Liver (tissue), 3 donors: ENCODE data around the gene DDX52.

Experiments used
- GABPA ChIP-seq, 2 donors: IDR thresholded peaks in 1 of 2; conservative IDR thresholded peaks in 1 of 2; 2 replicates each; pipeline ENCODE4 v1.6.1; 2016; ENCODE audit warnings: antibody characterized with exemption in 2 of 2, mild to moderate bottlenecking in 1 of 2, moderate library complexity in 1 of 2
- YY1 ChIP-seq: IDR thresholded peaks from 2 replicates; pipeline ENCODE4 v1.6.1; 2016; ENCODE audit warnings: antibody characterized with exemption, mild to moderate bottlenecking
- TF ChIP-seq, protein P1 (sequence below): fragments of 150-350 bp; IDR thresholded peaks from 2 replicates; pipeline ENCODE4 v1.5.1; 2017; ENCODE audit warnings: improper control_type of control experiment, low read depth, low read length; ENCODE audit not compliant: missing input control
- TF ChIP-seq, protein P2 (sequence below): IDR thresholded peaks from 2 replicates; pipeline ENCODE4 v1.6.1; 2016; ENCODE audit warnings: antibody characterized with exemption, mild to moderate bottlenecking
- TF ChIP-seq, protein P3 (sequence below): IDR thresholded peaks from 2 replicates; pipeline ENCODE4 v1.6.1; 2016; ENCODE audit warnings: antibody characterized with exemption
- donor health status: healthy.
- donor health status: healthy.

DNA sequence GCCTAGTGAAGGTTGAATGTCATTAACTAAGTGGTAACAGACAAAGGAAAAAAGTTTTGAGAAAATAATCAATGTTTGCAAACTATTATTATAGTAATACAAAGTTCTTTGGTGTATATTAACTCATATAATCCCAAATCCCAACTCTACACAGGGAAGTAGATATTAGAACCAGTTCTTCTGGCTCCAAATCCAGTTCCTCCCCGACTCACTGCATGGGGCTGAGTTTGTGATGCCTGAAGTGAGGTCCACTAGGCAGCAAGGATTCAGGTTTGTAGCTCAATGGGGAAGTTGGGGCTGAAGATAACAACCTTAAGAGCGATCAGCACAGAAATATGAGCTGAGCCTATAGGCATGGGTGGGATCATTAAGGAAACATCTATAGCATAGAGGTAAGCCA, 28.4 kb downstream of the DDX52 start:
- TF ChIP-seq, protein P1, sequence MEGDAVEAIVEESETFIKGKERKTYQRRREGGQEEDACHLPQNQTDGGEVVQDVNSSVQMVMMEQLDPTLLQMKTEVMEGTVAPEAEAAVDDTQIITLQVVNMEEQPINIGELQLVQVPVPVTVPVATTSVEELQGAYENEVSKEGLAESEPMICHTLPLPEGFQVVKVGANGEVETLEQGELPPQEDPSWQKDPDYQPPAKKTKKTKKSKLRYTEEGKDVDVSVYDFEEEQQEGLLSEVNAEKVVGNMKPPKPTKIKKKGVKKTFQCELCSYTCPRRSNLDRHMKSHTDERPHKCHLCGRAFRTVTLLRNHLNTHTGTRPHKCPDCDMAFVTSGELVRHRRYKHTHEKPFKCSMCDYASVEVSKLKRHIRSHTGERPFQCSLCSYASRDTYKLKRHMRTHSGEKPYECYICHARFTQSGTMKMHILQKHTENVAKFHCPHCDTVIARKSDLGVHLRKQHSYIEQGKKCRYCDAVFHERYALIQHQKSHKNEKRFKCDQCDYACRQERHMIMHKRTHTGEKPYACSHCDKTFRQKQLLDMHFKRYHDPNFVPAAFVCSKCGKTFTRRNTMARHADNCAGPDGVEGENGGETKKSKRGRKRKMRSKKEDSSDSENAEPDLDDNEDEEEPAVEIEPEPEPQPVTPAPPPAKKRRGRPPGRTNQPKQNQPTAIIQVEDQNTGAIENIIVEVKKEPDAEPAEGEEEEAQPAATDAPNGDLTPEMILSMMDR: no peak
- TF ChIP-seq GABPA (IDR thresholded peaks at IDR 0.05 in 1 of 2, conservative IDR thresholded peaks at IDR 0.05 in 1 of 2) (no peak), YY1 (no peak)
- TF ChIP-seq, protein P2, sequence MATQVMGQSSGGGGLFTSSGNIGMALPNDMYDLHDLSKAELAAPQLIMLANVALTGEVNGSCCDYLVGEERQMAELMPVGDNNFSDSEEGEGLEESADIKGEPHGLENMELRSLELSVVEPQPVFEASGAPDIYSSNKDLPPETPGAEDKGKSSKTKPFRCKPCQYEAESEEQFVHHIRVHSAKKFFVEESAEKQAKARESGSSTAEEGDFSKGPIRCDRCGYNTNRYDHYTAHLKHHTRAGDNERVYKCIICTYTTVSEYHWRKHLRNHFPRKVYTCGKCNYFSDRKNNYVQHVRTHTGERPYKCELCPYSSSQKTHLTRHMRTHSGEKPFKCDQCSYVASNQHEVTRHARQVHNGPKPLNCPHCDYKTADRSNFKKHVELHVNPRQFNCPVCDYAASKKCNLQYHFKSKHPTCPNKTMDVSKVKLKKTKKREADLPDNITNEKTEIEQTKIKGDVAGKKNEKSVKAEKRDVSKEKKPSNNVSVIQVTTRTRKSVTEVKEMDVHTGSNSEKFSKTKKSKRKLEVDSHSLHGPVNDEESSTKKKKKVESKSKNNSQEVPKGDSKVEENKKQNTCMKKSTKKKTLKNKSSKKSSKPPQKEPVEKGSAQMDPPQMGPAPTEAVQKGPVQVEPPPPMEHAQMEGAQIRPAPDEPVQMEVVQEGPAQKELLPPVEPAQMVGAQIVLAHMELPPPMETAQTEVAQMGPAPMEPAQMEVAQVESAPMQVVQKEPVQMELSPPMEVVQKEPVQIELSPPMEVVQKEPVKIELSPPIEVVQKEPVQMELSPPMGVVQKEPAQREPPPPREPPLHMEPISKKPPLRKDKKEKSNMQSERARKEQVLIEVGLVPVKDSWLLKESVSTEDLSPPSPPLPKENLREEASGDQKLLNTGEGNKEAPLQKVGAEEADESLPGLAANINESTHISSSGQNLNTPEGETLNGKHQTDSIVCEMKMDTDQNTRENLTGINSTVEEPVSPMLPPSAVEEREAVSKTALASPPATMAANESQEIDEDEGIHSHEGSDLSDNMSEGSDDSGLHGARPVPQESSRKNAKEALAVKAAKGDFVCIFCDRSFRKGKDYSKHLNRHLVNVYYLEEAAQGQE: no peak
- TF ChIP-seq, protein P3, sequence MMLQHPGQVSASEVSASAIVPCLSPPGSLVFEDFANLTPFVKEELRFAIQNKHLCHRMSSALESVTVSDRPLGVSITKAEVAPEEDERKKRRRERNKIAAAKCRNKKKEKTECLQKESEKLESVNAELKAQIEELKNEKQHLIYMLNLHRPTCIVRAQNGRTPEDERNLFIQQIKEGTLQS: no peak
